Trophoblast cell (in vitro differentiated cells and primary cell): ENCODE measurements around the gene ALPK3.
"Not testable (repeated sequence)": the region's sequence is repeated elsewhere in the genome, so short reads cannot be mapped to it uniquely, and the experiment has no call there.

Experiments used
- DNase-seq, 2 donors: peaks; one replicate each; pipeline ENCODE4 v3.0.0-alpha.2; 2016
- H2AFZ ChIP-seq: 2 replicates; pipeline ENCODE4 v1.6.1; 2013; ENCODE audit warnings: low read length, moderate library complexity, mild to moderate bottlenecking; ENCODE audit not compliant: insufficient read depth, poor library complexity
- H2AK5ac ChIP-seq: 2 replicates; pipeline ENCODE4 v1.6.1; 2013; ENCODE audit warnings: mild to moderate bottlenecking, low read length
- H2BK120ac ChIP-seq: 2 replicates; pipeline ENCODE4 v1.6.1; 2013; ENCODE audit warnings: low read length, mild to moderate bottlenecking, moderate library complexity; ENCODE audit not compliant: insufficient read depth, poor library complexity
- H2BK12ac ChIP-seq: 2 replicates; pipeline ENCODE4 v1.6.1; 2013; ENCODE audit warnings: mild to moderate bottlenecking, low read length, moderate library complexity
- H2BK5ac ChIP-seq: 2 replicates; pipeline ENCODE4 v1.6.1; 2013; ENCODE audit warnings: low read length, low read depth, moderate library complexity, mild to moderate bottlenecking; ENCODE audit not compliant: poor library complexity
- H3K14ac ChIP-seq: 2 replicates; pipeline ENCODE4 v1.6.1; 2013; ENCODE audit warnings: mild to moderate bottlenecking, low read length
- H3K18ac ChIP-seq: 2 replicates; pipeline ENCODE4 v1.6.1; 2013; ENCODE audit warnings: mild to moderate bottlenecking, low read length
- H3K23ac ChIP-seq: 2 replicates; pipeline ENCODE4 v1.6.1; 2013; ENCODE audit warnings: low read length
- H3K27ac ChIP-seq: 2 replicates; pipeline ENCODE4 v1.5.1; 2013; ENCODE audit warnings: low read depth, mild to moderate bottlenecking, inconsistent platforms, low read length, moderate library complexity
- H3K27me3 ChIP-seq: 2 replicates; pipeline ENCODE4 v1.6.1; 2013; ENCODE audit warnings: inconsistent platforms, mild to moderate bottlenecking, low read length, moderate library complexity; ENCODE audit not compliant: insufficient read depth
- H3K36me3 ChIP-seq, 2 experiments: 1 replicate in 1 of 2; 2 replicates in 1 of 2; pipeline ENCODE4 v1.6.1; 2013; ENCODE audit warnings: low read length in 2 of 2, mild to moderate bottlenecking in 2 of 2, moderate library complexity in 1 of 2; ENCODE audit not compliant: insufficient read depth in 2 of 2, control insufficient read depth in 1 of 2
- H3K4ac ChIP-seq: 2 replicates; pipeline ENCODE4 v1.6.1; 2013; ENCODE audit warnings: low read depth, mild to moderate bottlenecking, low read length, moderate library complexity
- H3K4me1 ChIP-seq, 2 experiments: 1 replicate in 1 of 2; 2 replicates in 1 of 2; pipeline ENCODE4 v1.6.1; 2013; ENCODE audit warnings: low read length in 2 of 2, mild to moderate bottlenecking in 2 of 2, moderate library complexity in 1 of 2; ENCODE audit not compliant: insufficient read depth in 2 of 2, control insufficient read depth in 1 of 2
- H3K4me2 ChIP-seq: 2 replicates; pipeline ENCODE4 v1.6.1; 2013; ENCODE audit warnings: inconsistent platforms, mild to moderate bottlenecking, low read length, moderate library complexity
- H3K4me3 ChIP-seq: 2 replicates; pipeline ENCODE4 v1.5.1; 2013; ENCODE audit warnings: mild to moderate bottlenecking, low read depth, low read length, inconsistent platforms
- H3K79me1 ChIP-seq: one replicate; pipeline ENCODE4 v1.6.1; 2013; ENCODE audit warnings: low read length
- H3K79me2 ChIP-seq: 2 replicates; pipeline ENCODE4 v1.6.1; 2013; ENCODE audit warnings: low read length, mild to moderate bottlenecking; ENCODE audit not compliant: control insufficient read depth, insufficient read depth, poor library complexity
- H3K9ac ChIP-seq: 2 replicates; pipeline ENCODE4 v1.6.1; 2013; ENCODE audit warnings: mild to moderate bottlenecking, low read length
- H3K9me3 ChIP-seq: 2 replicates; pipeline ENCODE4 v1.6.1; 2013; ENCODE audit warnings: low read depth, mild to moderate bottlenecking, control low read depth, inconsistent platforms, low read length; ENCODE audit not compliant: insufficient read depth
- H4K12ac ChIP-seq: 2 replicates; pipeline ENCODE4 v1.6.1; 2013; ENCODE audit warnings: low read depth, mild to moderate bottlenecking, low read length, moderate library complexity
- H4K8ac ChIP-seq: 2 replicates; pipeline ENCODE4 v1.6.1; 2013; ENCODE audit warnings: low read depth, mild to moderate bottlenecking, low read length, moderate library complexity
- H4K91ac ChIP-seq: one replicate; pipeline ENCODE4 v1.6.1; 2013; ENCODE audit warnings: low read depth, mild to moderate bottlenecking, low read length, moderate library complexity
- WGBS: extraction: QIAGEN DNeasy Blood & Tissue Kit; methylation state at CpG from one replicate; pipeline ENCODE4 v1.1.7; 2013; ENCODE audit warnings: missing lambda C conversion rate; ENCODE audit not compliant: insufficient read length, insufficient coverage; ENCODE audit errors: extremely low coverage; 5-methylcytosine and 5-hydroxymethylcytosine counted together

The ALPK3 gene

DNA sequence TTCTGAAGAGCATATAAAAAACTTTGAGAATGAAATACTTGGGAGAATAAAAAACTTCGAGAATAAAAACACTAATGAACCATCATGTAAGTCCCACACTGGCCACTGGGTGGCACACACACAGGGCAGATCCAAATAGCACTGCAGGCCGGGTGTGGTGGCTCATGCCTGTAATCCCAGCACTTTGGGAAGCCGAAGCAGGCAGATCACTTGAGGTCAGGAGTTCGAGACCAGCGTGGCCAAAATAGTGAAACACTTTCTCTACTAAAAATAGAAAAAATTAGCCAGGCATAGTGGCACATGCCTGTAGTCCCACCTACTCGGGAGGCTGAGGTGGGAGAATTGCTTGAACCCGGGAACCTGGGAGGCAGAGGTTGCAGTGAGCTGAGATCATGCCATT, 28.5 kb downstream of the ALPK3 start:
- not testable (repeated sequence) for H4K91ac ChIP-seq, H3K23ac ChIP-seq
- WGBS = no CpG with 5 or more reads among the region's 7 CpGs

GRCh38 chr15:84846269-84846668, 29.1 kb downstream of the ALPK3 start:
- Histone ChIP-seq H3K9me3 (peaks cover 1% of the 10 kb centered on the region), H3K4ac (no peak overlapping the region), H2AK5ac (no peak overlapping the region), H3K79me1 (peaks cover 2% of the 10 kb centered on the region), H2BK5ac (no peak overlapping the region), H4K12ac (no peak overlapping the region), H3K27me3 (no peaks in the 10 kb centered on the region), H3K36me3 (peaks cover 6 to 7% of the 10 kb centered on the region in 2 experiments), H3K18ac (no peak overlapping the region), H4K91ac (no peak overlapping the region), H2BK120ac (no peak overlapping the region), H2BK12ac (no peak overlapping the region), H4K8ac (no peak overlapping the region), H3K23ac (no peak overlapping the region), H3K4me2 (no peak overlapping the region), H3K4me3 (no peak overlapping the region), H3K9ac (no peak overlapping the region), H3K4me1 (peaks cover 0 to 3% of the 10 kb centered on the region in 2 experiments), H3K27ac (no peak overlapping the region), H3K79me2 (no peaks in the 10 kb centered on the region), H3K14ac (no peak overlapping the region), H2AFZ (no peak overlapping the region)
- no peak for DNase-seq
- no CpG with 5 or more reads among the region's 1 CpG for WGBS

More for the DNA sequence above, 28.5 kb downstream of the ALPK3 start:
- H3K9me3 ChIP-seq, H2AK5ac ChIP-seq, H3K79me2 ChIP-seq, H3K27me3 ChIP-seq, H2BK12ac ChIP-seq, H3K79me1 ChIP-seq, H3K14ac ChIP-seq, H2BK120ac ChIP-seq, H3K4me3 ChIP-seq, H3K9ac ChIP-seq, H3K18ac ChIP-seq, H3K4me2 ChIP-seq, H4K8ac ChIP-seq, H2BK5ac ChIP-seq, H3K4me1 ChIP-seq, H3K4ac ChIP-seq, H2AFZ ChIP-seq, H3K27ac ChIP-seq: not testable (repeated sequence)
- peaks cover 10 to 11% of the 10 kb centered on the region in 2 experiments for H3K36me3 ChIP-seq
- DNase-seq = peak; percentile 56 to 81
- H4K12ac ChIP-seq = peak overlapping the region; percentile 43

DNA sequence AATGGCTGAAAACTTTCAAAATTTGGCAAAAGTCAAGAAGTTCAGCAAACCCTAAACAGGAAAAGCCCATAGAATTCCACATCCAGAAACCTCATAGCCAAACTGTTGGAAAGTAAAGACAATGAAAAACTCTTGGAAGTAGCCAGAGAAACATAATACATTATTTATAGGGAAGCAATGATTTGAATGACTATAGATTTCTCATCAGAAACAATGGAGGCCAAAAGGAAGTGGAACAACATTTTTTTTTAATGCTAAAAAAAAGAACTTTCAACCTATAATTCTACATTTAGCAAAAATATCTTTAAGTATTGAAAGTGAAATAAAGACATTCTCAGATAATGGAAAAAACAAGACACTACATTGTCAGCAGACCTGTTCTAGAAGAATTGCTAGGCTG, 30.2 kb downstream of the ALPK3 start:
- no peak overlapping the region for H3K27ac ChIP-seq
- no peak overlapping the region for H3K18ac ChIP-seq
- H3K23ac ChIP-seq = no peak overlapping the region
- H3K4ac ChIP-seq = no peak overlapping the region
- H3K4me1 ChIP-seq = peaks cover 0 to 3% of the 10 kb centered on the region in 2 experiments
- H3K79me1 ChIP-seq = peaks cover 2% of the 10 kb centered on the region
- DNase-seq = no peak
- H3K79me2 ChIP-seq = no peaks in the 10 kb centered on the region
- H2BK5ac ChIP-seq = no peak overlapping the region
- no peak overlapping the region for H4K12ac ChIP-seq
- peaks cover 1% of the 10 kb centered on the region for H3K9me3 ChIP-seq
- no peak overlapping the region for H2BK120ac ChIP-seq
- no peak overlapping the region for H2BK12ac ChIP-seq
- no peak overlapping the region for H4K91ac ChIP-seq
- H3K9ac ChIP-seq = no peak overlapping the region
- peaks cover 6 to 7% of the 10 kb centered on the region in 2 experiments for H3K36me3 ChIP-seq
- no peak overlapping the region for H3K4me2 ChIP-seq
- no peak overlapping the region for H2AFZ ChIP-seq
- H3K27me3 ChIP-seq = no peaks in the 10 kb centered on the region
- no peak overlapping the region for H3K4me3 ChIP-seq
- H2AK5ac ChIP-seq = no peak overlapping the region
- no peak overlapping the region for H3K14ac ChIP-seq
- H4K8ac ChIP-seq = no peak overlapping the region

GRCh38 chr15:84852212-84852611, 35.1 kb downstream of the ALPK3 start:
- Histone ChIP-seq H4K91ac (no peak overlapping the region), H3K4ac (no peak overlapping the region), H2AK5ac (no peak overlapping the region), H2BK5ac (no peak overlapping the region), H3K9ac (no peak overlapping the region), H3K36me3 (peaks cover 14 to 15% of the 10 kb centered on the region in 2 experiments), H3K27me3 (no peaks in the 10 kb centered on the region), H3K23ac (no peak overlapping the region), H3K18ac (no peak overlapping the region), H4K12ac (no peak overlapping the region), H2AFZ (no peak overlapping the region), H3K14ac (no peak overlapping the region), H3K27ac (no peak overlapping the region), H3K4me1 (no peaks in the 10 kb centered on the region), H3K4me3 (no peak overlapping the region), H4K8ac (no peak overlapping the region), H3K79me1 (no peaks in the 10 kb centered on the region), H3K4me2 (no peak overlapping the region), H3K79me2 (no peaks in the 10 kb centered on the region), H2BK12ac (no peak overlapping the region), H2BK120ac (no peak overlapping the region), H3K9me3 (no peaks in the 10 kb centered on the region)
- no peak for DNase-seq
- WGBS = no CpG with 5 or more reads among the region's 5 CpGs
